Germinal center (tissue), 1 donor: Measurements from ENCODE around the gene LRRC8A.

Experiments used
- DNase-seq: peaks from one replicate; pipeline ENCODE4 v3.0.0; 2012; ENCODE audit warnings: mixed read lengths, low spot score

The LRRC8A gene

DNA sequence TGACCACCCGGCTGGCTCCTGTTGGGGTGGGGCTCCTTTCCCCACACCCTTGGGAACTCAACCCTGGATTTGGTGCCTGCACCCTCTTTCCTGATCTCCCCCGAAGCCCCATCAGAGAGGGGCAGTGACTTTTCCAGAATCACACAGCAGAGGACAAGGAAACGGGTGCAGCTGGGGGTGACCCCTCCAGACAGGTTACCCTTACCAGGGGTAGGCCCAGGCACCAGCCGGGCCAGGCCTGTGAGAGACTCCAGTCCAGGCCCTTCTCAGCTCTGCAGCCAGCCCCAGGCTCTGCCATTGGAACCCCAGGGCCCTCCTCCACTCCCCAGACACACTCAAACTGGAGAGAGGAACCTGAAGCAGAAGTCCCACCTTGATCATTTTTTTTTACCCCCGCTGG, 19.9 kb downstream of the LRRC8A start:
- DNase-seq = no peak

DNA sequence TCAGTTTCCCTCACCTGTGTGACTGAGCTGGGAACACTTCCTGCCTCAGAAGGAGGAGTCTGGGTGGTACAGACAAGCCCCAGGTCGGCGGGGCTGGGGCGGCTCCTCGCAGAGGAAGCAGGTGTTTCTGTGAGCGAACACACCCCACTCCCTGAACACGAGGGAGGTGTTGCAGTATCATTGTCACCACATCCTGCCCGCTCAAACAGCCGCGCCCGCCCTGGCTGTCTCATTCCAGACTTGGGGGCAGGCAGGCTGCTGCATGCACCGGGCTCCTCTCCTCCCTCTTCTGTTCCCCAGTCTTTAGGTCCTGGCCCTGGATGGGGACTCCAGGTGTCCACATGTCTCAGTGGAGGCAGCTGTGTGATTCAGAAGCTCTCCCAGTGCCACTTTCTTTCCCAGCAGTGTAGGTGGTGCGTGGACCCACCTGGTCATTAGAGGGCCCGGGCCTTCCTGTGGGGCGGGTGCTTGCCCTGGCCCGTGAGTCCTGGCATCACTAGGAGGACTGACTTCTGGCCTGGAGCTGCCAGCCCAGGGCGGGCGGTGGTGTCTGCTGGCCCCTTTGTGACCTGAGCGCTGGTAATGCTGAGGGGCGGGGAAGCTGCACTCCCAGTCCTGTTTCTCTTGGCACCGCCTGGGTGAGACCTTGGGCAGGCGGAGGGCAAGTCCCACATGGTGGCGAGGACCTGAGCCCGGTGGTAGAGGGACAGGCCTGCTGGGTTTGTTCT, 20.6 kb downstream of the LRRC8A start:
- peak; percentile 46 for DNase-seq

DNA sequence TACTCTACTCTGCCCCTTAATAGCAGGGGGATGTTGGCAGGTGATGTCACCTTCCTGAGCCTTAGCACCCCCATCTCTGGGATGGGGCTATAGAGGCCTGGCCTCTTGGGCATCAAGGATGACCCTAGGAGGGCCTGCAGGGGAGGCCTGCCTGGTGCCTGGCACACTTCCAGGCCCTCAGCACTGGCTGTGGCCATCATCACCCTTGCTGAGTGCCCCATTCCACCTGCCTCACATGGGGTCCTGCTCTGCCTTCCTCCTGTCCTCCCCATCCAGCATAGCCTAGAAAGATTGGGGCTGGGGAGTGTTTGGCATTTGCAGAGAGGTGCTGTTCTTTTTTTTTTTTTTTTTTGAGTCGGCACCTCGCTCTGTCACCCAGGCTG, 21.1 kb downstream of the LRRC8A start:
- DNase-seq = no peak

DNA sequence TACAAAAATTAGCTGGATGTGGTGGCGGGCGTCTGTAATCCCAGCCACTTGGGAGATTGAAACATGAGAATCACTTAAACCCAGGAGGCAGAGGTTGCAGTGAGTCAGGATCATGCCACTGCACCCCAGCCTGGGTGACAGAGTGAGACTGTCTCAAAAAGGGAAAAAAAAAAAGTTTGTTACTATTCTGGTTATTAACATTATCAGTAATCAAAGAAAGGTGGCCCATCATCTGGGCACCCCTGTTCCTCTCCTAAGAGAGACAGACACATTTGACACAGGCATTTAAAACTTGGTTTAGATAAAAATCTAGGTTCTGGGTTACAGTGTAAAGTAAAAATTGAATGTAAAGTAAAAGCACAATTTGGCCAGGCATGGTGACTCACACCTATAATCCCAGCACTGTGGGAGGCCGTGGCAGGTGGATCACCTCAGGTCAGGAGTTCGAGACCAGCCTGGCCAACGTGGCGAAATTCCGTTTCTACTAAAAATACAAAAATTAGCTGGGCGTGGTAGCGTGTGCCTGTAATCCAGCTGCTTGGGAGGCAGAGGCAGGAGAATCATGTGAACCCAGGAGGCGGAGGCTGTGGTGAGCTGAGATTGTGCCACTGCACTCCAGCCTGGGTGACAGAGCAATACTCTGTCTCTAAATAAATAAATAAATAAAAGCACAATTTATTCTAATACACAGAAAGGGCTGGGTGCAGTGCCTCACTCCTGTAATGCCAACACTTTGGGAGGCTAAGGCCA, 22.1 kb downstream of the LRRC8A start:
- no peak for DNase-seq

DNA sequence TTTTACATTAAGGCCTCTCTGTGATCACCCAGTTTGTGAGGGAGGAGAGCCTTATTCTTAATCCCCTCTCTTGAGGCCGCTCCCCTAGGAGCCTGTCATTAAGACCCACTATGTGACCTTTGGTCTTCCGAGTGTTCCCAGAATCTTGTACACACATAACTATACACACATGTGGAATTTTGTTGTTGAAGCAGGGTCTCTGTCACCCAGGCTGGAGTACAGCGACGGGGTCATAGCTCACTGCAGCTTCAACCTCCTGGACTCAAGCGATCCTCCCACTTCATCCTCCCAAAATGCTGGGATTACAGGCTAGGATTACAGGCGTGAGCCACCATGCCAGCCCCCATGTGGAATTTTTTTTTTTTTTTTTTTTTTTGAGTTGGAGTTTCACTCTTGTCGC, 24.0 kb downstream of the LRRC8A start:
- no peak for DNase-seq

DNA sequence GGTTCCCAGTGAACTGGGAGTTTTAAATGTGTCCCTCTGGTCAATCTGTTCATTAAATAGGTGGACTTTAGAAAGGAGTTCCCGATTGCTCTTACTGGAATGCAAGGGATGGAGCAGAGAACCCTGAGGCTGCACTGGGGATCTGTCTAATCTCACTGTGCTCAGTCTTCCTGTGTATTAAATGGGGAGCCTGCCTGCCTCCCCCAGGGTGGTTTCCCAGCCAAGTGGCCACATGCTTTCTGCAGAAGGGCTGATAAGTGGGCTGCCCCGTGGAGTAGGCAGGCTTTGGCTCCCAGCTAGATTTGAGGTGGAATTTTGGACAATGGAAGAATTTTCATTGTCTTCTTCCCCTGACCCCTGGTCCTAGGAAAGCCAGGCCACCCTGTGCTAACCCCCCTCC, 24.8 kb downstream of the LRRC8A start:
- DNase-seq = no peak

DNA sequence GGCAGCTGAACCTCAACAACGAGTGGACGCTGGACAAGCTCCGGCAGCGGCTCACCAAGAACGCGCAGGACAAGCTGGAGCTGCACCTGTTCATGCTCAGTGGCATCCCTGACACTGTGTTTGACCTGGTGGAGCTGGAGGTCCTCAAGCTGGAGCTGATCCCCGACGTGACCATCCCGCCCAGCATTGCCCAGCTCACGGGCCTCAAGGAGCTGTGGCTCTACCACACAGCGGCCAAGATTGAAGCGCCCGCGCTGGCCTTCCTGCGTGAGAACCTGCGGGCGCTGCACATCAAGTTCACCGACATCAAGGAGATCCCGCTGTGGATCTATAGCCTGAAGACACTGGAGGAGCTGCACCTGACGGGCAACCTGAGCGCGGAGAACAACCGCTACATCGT, 26.4 kb downstream of the LRRC8A start:
- no peak for DNase-seq

DNA sequence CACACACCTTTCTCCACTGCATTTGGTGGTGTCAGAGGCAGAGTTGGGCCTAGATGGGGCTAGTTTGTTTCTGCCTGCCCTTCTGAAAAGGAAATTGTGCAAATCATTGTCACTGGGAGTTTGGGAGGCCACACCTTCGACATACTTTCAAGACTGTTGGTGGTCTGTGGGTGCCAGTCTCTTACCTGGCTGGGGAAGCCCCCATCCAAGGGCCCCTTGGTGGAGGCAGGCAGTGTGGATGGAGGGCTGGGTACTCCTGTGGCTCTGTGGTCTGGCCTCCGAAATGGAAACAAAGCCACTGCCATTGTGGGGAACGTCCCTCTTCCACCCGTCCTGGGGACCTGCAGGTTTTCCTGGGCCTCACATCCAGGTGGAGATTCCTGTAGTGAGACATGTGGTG, 27.9 kb downstream of the LRRC8A start:
- no peak for DNase-seq

DNA sequence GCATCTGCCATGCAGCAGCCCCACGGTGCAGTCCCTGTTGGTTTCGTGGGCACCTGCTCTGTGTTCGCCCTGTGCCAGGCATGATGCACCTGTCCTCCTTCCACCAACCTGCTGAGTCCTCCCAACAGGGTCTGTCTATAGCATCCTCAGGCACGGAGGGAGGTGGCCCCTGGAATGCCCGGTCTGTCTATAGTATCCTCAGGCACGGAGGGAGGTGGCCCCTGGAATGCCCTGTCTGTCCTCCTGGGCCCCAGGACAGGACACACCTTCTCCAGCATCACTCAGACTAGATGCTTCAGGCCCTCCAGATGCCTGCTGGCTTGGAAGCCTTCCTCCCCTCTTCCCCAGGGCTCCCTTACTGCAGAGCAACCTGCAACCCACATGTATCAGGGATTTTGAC, 29.0 kb downstream of the LRRC8A start:
- DNase-seq = no peak

DNA sequence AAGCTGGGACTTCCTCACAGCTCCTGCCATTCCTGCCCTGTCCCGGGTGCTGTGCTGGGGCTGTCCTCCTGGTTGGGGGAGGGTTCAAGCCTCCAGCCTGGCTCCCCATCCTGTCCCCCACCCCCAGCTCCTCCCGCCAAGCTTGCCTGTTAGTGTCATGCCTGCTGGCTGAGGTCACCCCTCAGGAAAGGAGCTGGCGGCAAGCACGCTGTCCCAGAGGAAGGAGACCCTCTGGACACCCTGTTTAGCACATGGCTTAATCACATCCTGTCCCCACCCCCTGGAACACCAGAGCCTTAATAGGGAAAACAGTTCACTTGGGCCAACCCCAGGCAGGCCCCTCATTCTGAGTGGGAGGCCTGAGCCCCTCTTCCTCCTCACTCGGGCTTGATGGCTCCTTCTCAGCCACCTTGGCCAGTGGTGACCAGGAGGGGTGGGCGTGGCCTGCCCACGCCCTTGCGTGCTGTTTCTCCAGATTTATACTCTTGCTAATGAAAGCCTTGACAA, 29.6 kb downstream of the LRRC8A start:
- DNase-seq = no peak

DNA sequence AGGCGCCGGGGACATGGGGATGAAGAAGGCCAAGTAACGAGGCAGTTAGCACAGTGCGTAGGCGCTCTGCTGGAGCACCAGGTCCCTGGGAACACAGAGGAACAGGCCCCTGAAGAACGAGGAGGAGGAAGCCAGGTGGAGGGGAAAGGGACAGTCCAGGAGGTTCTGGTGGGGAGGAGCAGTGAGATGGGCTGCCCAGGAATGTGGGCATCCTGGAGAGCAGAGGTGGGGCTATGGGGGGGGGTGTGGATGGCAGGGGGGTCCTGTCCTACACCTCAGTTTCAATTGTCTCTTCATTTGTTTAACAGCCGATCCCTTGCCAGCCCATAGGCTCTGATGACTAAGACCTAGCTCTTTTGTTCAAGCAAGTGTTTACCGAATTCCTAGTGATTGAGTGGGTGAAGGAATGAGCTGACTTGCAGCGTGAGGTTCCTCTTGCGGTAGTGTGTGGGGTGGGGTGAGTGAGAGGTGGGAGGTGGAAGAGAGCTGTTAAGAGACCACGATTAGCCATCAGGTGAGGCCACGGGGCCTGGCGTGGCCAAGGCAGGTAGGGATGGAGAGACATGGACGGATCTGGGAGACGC, 30.4 kb downstream of the LRRC8A start:
- no peak for DNase-seq

DNA sequence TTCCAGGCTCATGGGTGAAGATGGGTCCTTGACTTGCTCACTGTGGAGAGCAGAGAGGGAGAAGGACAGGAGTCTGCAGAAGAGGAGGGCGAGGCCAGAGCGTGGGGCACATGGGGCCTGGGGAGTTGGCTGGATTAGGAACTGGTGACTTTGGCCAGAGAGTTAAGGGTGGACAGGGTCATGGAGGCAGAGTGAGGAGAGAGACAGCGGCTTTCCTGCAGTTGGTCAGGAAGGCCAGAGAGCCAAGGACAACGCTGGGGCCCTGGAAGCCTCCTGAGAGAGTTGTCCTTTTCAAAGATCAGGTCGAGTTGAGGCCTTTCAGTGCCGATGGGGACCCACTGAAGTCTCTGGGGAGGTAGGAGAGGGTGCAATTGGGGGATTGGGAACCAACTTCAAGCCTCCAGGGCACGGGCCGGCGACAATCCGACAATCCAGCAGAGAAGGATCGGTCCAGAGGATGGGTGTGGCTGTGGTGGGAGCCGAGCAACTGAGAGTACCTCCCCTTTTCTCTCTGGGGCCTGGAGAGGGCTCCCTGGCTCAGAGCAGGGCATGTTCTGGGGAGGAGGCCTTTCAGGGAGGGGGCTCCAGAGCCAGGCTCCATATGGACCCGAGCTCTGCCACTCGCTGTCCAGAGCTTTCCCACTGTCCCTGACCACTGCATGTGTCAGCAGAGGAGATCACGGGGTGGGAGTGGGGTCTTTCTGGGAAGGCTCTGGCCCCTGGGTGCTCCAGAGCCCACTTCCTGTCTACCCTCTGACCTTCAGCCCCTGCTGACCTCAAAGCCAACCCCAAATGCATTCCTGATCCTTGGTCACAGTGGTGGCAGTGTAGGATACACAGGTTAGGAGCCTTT, 31.3 kb downstream of the LRRC8A start:
- no peak for DNase-seq

DNA sequence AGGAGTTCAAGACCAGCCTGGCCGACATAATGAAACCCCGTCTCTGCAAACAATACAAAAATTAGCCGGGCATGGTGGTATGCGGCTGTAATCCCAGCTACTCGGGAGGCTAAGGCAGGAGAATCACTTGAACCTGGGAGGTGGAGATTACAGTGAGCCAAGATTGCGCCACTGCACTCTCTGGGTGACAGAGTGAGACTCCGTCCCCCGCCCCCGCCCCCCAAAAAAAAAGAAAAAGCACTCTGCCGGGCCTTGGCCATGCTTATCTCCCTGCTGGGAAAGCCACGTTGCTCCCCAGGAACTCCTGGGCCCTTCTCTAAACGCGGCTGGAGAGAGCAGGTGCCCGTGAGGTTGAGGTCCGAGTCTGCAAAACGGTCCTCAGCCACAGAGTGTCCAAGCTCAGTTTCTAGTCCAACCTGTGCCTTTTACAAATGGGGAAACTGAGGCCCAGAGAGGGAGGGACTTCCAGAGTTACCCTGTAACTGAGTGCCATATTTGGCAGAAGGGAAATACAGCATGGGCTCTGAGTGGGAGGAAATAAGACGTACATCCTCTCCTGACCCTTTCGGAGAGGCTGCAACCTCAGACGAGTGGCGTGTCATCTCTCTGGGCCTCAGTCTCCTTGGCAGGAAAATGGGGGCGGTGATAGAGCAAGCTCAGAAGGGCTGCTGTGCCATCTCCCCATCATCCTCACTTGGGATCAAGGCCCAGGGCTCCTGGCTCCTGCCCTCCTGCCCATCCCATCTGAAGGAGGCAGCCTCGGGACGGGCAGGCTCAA, 32.3 kb downstream of the LRRC8A start:
- no peak for DNase-seq

DNA sequence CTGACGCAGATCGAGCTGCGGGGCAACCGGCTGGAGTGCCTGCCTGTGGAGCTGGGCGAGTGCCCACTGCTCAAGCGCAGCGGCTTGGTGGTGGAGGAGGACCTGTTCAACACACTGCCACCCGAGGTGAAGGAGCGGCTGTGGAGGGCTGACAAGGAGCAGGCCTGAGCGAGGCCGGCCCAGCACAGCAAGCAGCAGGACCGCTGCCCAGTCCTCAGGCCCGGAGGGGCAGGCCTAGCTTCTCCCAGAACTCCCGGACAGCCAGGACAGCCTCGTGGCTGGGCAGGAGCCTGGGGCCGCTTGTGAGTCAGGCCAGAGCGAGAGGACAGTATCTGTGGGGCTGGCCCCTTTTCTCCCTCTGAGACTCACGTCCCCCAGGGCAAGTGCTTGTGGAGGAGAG, 34.3 kb downstream of the LRRC8A start:
- no peak for DNase-seq

DNA sequence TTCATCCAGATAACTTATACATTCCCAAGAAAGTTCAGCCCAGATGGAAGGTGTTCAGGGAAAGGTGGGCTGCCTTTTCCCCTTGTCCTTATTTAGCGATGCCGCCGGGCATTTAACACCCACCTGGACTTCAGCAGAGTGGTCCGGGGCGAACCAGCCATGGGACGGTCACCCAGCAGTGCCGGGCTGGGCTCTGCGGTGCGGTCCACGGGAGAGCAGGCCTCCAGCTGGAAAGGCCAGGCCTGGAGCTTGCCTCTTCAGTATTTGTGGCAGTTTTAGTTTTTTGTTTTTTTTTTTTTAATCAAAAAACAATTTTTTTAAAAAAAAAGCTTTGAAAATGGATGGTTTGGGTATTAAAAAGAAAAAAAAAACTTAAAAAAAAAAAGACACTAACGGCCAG, 34.8 kb downstream of the LRRC8A start:
- no peak for DNase-seq

DNA sequence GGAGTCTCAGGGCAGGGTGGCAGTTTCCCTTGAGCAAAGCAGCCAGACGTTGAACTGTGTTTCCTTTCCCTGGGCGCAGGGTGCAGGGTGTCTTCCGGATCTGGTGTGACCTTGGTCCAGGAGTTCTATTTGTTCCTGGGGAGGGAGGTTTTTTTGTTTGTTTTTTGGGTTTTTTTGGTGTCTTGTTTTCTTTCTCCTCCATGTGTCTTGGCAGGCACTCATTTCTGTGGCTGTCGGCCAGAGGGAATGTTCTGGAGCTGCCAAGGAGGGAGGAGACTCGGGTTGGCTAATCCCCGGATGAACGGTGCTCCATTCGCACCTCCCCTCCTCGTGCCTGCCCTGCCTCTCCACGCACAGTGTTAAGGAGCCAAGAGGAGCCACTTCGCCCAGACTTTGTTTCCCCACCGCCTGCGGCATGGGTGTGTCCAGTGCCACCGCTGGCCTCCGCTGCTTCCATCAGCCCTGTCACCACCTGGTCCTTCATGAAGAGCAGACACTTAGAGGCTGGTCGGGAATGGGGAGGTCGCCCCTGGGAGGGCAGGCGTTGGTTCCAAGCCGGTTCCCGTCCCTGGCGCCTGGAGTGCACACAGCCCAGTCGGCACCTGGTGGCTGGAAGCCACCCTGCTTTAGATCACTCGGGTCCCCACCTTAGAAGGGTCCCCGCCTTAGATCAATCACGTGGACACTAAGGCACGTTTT, 35.4 kb downstream of the LRRC8A start:
- DNase-seq = no peak

DNA sequence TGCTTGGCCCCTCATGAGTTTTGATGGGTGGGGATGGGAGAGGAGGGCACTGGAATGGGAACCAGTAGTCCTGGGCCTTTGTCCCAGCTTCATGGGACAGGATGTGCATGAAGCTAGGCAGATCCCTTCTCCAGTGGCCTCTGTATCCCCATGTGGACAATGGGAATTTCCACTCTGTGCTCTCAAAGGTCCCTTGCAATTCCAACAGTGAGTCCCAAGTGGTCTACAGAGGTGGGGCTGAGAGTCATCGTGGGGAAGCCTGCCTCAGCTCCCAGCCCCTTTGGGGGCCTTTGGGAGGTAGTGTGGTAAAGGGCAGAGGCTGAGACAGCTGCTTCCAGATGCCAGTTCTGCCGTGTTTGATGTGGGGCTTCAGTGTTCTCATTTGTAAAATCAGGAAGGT, 37.0 kb downstream of the LRRC8A start:
- DNase-seq = no peak

DNA sequence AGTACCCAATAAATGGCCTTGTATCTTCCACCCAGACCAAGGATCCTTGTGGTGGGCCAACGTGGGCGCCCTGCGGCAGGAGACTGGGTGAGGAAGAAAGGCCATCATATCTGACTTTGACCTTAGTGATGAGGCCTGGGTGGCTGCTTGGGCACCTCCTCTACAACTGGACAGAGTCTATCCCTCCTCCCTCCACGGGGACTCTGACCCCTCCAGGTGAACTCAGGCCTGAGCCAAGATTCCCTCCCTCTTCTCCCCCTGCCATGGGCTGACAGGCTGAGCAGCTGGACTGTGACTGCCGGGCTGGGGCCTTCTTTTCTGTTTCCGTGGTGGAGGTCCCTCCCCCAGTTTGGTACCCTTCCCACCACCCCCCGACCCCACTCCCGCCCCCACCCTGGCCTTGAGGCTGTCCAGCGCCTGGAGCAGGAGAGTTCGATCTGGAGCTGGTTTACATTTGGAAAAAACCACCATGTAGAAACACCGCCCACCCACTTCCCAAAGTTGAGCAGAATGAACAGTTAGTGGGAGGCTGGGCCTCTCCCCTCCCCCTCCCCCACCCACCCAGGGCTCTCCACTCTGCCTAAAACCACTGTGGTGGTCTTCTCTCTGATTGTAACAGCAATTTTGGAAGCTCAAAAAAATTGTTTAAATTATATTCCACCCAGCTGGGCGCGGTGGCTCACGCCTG, 37.6 kb downstream of the LRRC8A start:
- DNase-seq = no peak

DNA sequence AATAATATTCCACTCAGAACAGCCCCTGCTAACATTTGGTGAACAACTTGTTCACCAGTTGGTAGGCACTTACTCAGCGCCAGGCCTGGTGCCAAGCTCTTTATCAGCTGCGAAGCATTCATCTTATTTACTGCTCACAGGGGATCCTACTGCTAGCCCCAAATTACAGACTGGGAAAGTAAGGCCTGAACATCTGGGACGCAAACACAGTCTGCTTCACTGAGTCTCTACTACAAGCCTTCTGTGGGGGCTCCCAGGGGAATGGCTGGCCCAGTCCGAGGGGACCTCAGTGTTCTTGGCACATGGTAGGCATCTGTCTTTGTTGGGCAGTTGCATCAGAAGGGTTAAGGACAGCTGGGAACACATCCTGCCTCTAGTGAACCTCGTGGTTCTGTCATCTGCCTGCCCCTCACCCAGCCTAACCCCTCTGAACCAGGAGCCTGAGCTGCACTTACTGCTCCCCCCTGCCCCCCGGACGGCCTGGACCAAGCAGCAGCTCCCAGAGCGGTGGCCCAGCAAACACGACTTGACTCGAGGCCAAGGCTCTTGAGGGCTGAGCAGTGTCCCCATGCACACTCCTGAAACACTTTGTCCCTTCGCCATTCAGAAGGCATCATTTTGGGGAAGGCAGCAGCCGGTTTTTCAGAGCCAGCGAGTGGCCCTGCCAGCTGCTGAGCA, 38.6 kb downstream of the LRRC8A start, which contains the start of gene PHYHD1:
Gene PHYHD1 (plus strand): TSS at position 602 of the 678 bp plus-strand sequence. CDS start 1,342 bp downstream, outside the sequence.
- no peak for DNase-seq
